Liver (tissue), 9 donors: Measurements from ENCODE around the gene LARGE1. TPM values are rescaled to one million over a fixed set of nuclear protein-coding genes. Genes with fewer than 3 reads are reported as not detected.

Experiments
- DNase-seq: peaks from one replicate; pipeline ENCODE4 v3.0.0-alpha.2; 2017; ENCODE audit warnings: low spot score
- H3K27ac ChIP-seq, 2 donors: one replicate each; pipeline ENCODE4 v1.7.0; 2013; ENCODE audit warnings: inconsistent platforms in 2 of 2, low read length in 2 of 2, control low read depth in 1 of 2, low read depth in 1 of 2, mild to moderate bottlenecking in 1 of 2
- H3K27me3 ChIP-seq, 4 donors: one replicate each; pipeline versions ENCODE4 v1.6.1 to v1.7.0; 2013; ENCODE audit warnings: low read length in 3 of 4, inconsistent platforms in 1 of 4, mild to moderate bottlenecking in 1 of 4, moderate library complexity in 1 of 4; ENCODE audit not compliant: control insufficient read depth in 4 of 4, insufficient read depth in 4 of 4
- H3K36me3 ChIP-seq, 4 donors: one replicate each; pipeline versions ENCODE4 v1.6.1 to v1.7.0; 2013; ENCODE audit warnings: low read length in 3 of 4, mild to moderate bottlenecking in 3 of 4, low read depth in 1 of 4, moderate library complexity in 1 of 4; ENCODE audit not compliant: control insufficient read depth in 4 of 4, insufficient read depth in 3 of 4
- H3K4me1 ChIP-seq, 4 donors: one replicate each; pipeline versions ENCODE4 v1.6.1 to v1.7.0; 2013; ENCODE audit warnings: low read length in 3 of 4, mild to moderate bottlenecking in 3 of 4, moderate library complexity in 1 of 4; ENCODE audit not compliant: control insufficient read depth in 4 of 4, insufficient read depth in 4 of 4
- H3K4me3 ChIP-seq, 3 donors: one replicate each; pipeline versions ENCODE4 v1.6.1 to v1.7.0; 2013; ENCODE audit warnings: low read length in 3 of 3, control low read depth in 1 of 3, low read depth in 1 of 3, mild to moderate bottlenecking in 1 of 3
- H3K9ac ChIP-seq, 2 donors: one replicate each; pipeline ENCODE4 v1.7.0; 2013; ENCODE audit warnings: low read length in 2 of 2, mild to moderate bottlenecking in 2 of 2, moderate library complexity in 2 of 2, control low read depth in 1 of 2, low read depth in 1 of 2
- H3K9me3 ChIP-seq, 4 donors: one replicate each; pipeline versions ENCODE4 v1.6.1 to v1.7.0; 2013; ENCODE audit warnings: low read length in 3 of 4; ENCODE audit not compliant: control insufficient read depth in 4 of 4
- ATF3 ChIP-seq: IDR thresholded peaks from 2 replicates; pipeline ENCODE4 v1.6.1; 2016; ENCODE audit warnings: antibody characterized with exemption
- CTCF ChIP-seq: fragments of 150-350 bp; IDR thresholded peaks from 2 replicates; pipeline ENCODE4 v1.5.1; 2017; ENCODE audit warnings: improper control_type of control experiment, low read depth, low read length; ENCODE audit not compliant: missing input control
- EGR1 ChIP-seq, 2 donors: IDR thresholded peaks; 2 replicates each; pipeline ENCODE4 v1.6.1; 2016 to 2018; ENCODE audit warnings: antibody characterized with exemption in 2 of 2, low read depth in 2 of 2
- FOXA1 ChIP-seq: IDR thresholded peaks from 2 replicates; pipeline ENCODE4 v1.6.1; 2016; ENCODE audit warnings: antibody characterized with exemption
- FOXA2 ChIP-seq: IDR thresholded peaks from 2 replicates; pipeline ENCODE4 v1.6.1; 2016; ENCODE audit warnings: antibody characterized with exemption
- HNF4G ChIP-seq: IDR thresholded peaks from 2 replicates; pipeline ENCODE4 v1.6.1; 2016; ENCODE audit warnings: antibody characterized with exemption
- JUND ChIP-seq, 2 donors: IDR thresholded peaks; 2 replicates each; pipeline ENCODE4 v1.6.1; 2016; ENCODE audit warnings: antibody characterized with exemption in 2 of 2
- NR2F2 ChIP-seq: IDR thresholded peaks from 2 replicates; pipeline ENCODE4 v1.6.1; 2016; ENCODE audit warnings: antibody characterized with exemption
- RAD21 ChIP-seq, 2 donors: IDR thresholded peaks; 2 replicates each; pipeline ENCODE4 v1.6.1; 2016; ENCODE audit warnings: antibody characterized with exemption in 2 of 2, mild to moderate bottlenecking in 2 of 2
- RXRA ChIP-seq, 2 donors: IDR thresholded peaks; 2 replicates each; pipeline ENCODE4 v1.6.1; 2017 to 2018; ENCODE audit warnings: antibody characterized with exemption in 2 of 2, mild to moderate bottlenecking in 1 of 2
- SP1 ChIP-seq: IDR thresholded peaks from 2 replicates; pipeline ENCODE4 v1.6.1; 2018; ENCODE audit warnings: antibody characterized with exemption, mild to moderate bottlenecking
- TAF1 ChIP-seq: conservative IDR thresholded peaks from 2 replicates; pipeline ENCODE4 v1.6.1; 2016; ENCODE audit warnings: antibody characterized with exemption, mild to moderate bottlenecking
- YY1 ChIP-seq: IDR thresholded peaks from 2 replicates; pipeline ENCODE4 v1.6.1; 2016; ENCODE audit warnings: antibody characterized with exemption, mild to moderate bottlenecking
- ZBTB33 ChIP-seq: IDR thresholded peaks from 2 replicates; pipeline ENCODE4 v1.6.1; 2016; ENCODE audit warnings: antibody characterized with exemption
- WGBS: extraction: QIAGEN DNeasy Blood & Tissue Kit; methylation state at CpG from one replicate; pipeline ENCODE4 v1.1.7; 2013; 5-methylcytosine and 5-hydroxymethylcytosine counted together
- polyA plus RNA-seq, 2 donors: library from polyadenylated mRNA; stranded (reverse) in 1 of 2; unstranded in 1 of 2; fragments of 200-250 nt in 1 of 2; fragments of >200 nt in 1 of 2; fragmentation: Nextera tagmentation in 1 of 2; extraction: Ambion mirVana in 1 of 2; gene quantifications; one replicate each; pipeline versions ENCODE4 v1.2.1 to v1.2.3, GENCODE V29; 2013 to 2015
- total RNA-seq, 2 donors: library from RNA; depleted of rRNA; stranded (reverse); fragments of >200 nt; gene quantifications; one replicate each; pipeline ENCODE4 v1.2.3, GENCODE V29; 2014
- TF ChIP-seq, protein P1 (sequence below): IDR thresholded peaks from 2 replicates; pipeline ENCODE4 v1.6.1; 2016; ENCODE audit warnings: antibody characterized with exemption, mild to moderate bottlenecking
- TF ChIP-seq, protein P2 (sequence below): IDR thresholded peaks from 2 replicates; pipeline ENCODE4 v1.6.1; 2016; ENCODE audit warnings: antibody characterized with exemption
- donor health status: healthy.
- donor health status: healthy.
- donor health status: healthy.
- donor health status: healthy.
- donor health status: healthy.

LARGE1 gene
- total and polyA plus RNA-seq, 4 donors, result 2.3 to 14.1 (median 5.7) TPM

GRCh38 chr22:33829546-33830280 is 90.6 kb downstream of the LARGE1 start:
- TF ChIP-seq TAF1 (no peak), EGR1 (IDR thresholded peaks at IDR 0.05; ENCODE audit: low read depth in 2 of 2) (no peak), CTCF (no peak), RAD21 (IDR thresholded peaks at IDR 0.05) (no peak), FOXA2 (no peak), FOXA1 (no peak), ZBTB33 (no peak), HNF4G (no peak), RXRA (IDR thresholded peaks at IDR 0.05) (no peak), YY1 (no peak), SP1 (no peak), NR2F2 (no peak)
- TF ChIP-seq, protein P1, sequence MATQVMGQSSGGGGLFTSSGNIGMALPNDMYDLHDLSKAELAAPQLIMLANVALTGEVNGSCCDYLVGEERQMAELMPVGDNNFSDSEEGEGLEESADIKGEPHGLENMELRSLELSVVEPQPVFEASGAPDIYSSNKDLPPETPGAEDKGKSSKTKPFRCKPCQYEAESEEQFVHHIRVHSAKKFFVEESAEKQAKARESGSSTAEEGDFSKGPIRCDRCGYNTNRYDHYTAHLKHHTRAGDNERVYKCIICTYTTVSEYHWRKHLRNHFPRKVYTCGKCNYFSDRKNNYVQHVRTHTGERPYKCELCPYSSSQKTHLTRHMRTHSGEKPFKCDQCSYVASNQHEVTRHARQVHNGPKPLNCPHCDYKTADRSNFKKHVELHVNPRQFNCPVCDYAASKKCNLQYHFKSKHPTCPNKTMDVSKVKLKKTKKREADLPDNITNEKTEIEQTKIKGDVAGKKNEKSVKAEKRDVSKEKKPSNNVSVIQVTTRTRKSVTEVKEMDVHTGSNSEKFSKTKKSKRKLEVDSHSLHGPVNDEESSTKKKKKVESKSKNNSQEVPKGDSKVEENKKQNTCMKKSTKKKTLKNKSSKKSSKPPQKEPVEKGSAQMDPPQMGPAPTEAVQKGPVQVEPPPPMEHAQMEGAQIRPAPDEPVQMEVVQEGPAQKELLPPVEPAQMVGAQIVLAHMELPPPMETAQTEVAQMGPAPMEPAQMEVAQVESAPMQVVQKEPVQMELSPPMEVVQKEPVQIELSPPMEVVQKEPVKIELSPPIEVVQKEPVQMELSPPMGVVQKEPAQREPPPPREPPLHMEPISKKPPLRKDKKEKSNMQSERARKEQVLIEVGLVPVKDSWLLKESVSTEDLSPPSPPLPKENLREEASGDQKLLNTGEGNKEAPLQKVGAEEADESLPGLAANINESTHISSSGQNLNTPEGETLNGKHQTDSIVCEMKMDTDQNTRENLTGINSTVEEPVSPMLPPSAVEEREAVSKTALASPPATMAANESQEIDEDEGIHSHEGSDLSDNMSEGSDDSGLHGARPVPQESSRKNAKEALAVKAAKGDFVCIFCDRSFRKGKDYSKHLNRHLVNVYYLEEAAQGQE, result no peak
- TF ChIP-seq, protein P2, sequence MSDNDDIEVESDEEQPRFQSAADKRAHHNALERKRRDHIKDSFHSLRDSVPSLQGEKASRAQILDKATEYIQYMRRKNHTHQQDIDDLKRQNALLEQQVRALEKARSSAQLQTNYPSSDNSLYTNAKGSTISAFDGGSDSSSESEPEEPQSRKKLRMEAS, result no peak
- H3K9me3 ChIP-seq, result no peaks in the 10 kb centered on the region
- no peak for DNase-seq

GRCh38 chr22:33828302-33828701 is 92.0 kb downstream of the LARGE1 start:
- 91% methylated on average over 3 of the region's 3 CpGs for WGBS
- no peak overlapping the region for H3K4me3 ChIP-seq
- peaks cover 0 to 3% (median 0%) of the 10 kb centered on the region in 4 donors for H3K4me1 ChIP-seq
- H3K36me3 ChIP-seq, result no peaks in the 10 kb centered on the region
- TF ChIP-seq JUND (IDR thresholded peaks at IDR 0.05), result no peak
- TF ChIP-seq EGR1 (IDR thresholded peaks at IDR 0.05; ENCODE audit: low read depth in 2 of 2), result no peak
- TF ChIP-seq ATF3, result no peak
- TF ChIP-seq SP1, result no peak
- no peak for TF ChIP-seq FOXA2
- TF ChIP-seq, protein P2, result no peak
- no peak for TF ChIP-seq CTCF
- no peak for TF ChIP-seq RXRA (IDR thresholded peaks at IDR 0.05)
- H3K27ac ChIP-seq, result no peak overlapping the region
- DNase-seq, result no peak
- no peaks in the 10 kb centered on the region for H3K27me3 ChIP-seq
- no peaks in the 10 kb centered on the region for H3K9me3 ChIP-seq
- no peak overlapping the region for H3K9ac ChIP-seq

More at GRCh38 chr22:33829546-33830280, 90.6 kb downstream of the LARGE1 start:
- Histone ChIP-seq H3K27ac (no peak overlapping the region), H3K4me1 (peaks cover 0 to 3% (median 0%) of the 10 kb centered on the region in 4 donors), H3K27me3 (no peaks in the 10 kb centered on the region), H3K9ac (no peak overlapping the region), H3K36me3 (no peaks in the 10 kb centered on the region), H3K4me3 (no peak overlapping the region)
- WGBS, result 74% methylated on average over 4 of the region's 4 CpGs
